Activated T-helper 17 cell treated with anti-CD3 and anti-CD28 coated beads, Interleukin-2, amount 50 U/mL, for 72 hours (primary cell): ENCODE results near the gene NCAN. TPM values are rescaled to one million over a fixed set of nuclear protein-coding genes. Genes with fewer than 3 reads are reported as not detected.
A peak's percentile ranks its signal among the peaks of the same experiment; 100 is the strongest.

Source experiments
- ATAC-seq: fragments of 150-1000 bp; cut with Tn5 transposase; replicated peaks from 2 replicates; pipeline ENCODE4 v1.10.0; 2021; ENCODE audit warnings: mild to moderate bottlenecking, moderate library complexity
- H3K27ac Mint-ChIP-seq: one replicate; pipeline ENCODE4 v1.8.0; 2022; ENCODE audit warnings: mixed read lengths
- H3K27me3 Mint-ChIP-seq: one replicate; pipeline ENCODE4 v1.8.0; 2022; ENCODE audit warnings: mixed read lengths
- H3K36me3 Mint-ChIP-seq: one replicate; pipeline ENCODE4 v1.8.0; 2022; ENCODE audit warnings: low read depth, mild to moderate bottlenecking, mixed read lengths
- H3K4me1 Mint-ChIP-seq: one replicate; pipeline ENCODE4 v1.8.0; 2022; ENCODE audit warnings: mixed read lengths
- H3K4me3 Mint-ChIP-seq: one replicate; pipeline ENCODE4 v1.8.0; 2022; ENCODE audit warnings: mild to moderate bottlenecking, mixed read lengths
- H3K9me3 Mint-ChIP-seq: one replicate; pipeline ENCODE4 v1.8.0; 2022; ENCODE audit warnings: mixed read lengths
- total RNA-seq, 2 donors: library from RNA; stranded (reverse); gene quantifications; one replicate each; pipeline ENCODE4 v1.2.3, GENCODE V29; 2022

The NCAN gene
- total RNA-seq, 2 donors from 2014 or later = not detected

DNA sequence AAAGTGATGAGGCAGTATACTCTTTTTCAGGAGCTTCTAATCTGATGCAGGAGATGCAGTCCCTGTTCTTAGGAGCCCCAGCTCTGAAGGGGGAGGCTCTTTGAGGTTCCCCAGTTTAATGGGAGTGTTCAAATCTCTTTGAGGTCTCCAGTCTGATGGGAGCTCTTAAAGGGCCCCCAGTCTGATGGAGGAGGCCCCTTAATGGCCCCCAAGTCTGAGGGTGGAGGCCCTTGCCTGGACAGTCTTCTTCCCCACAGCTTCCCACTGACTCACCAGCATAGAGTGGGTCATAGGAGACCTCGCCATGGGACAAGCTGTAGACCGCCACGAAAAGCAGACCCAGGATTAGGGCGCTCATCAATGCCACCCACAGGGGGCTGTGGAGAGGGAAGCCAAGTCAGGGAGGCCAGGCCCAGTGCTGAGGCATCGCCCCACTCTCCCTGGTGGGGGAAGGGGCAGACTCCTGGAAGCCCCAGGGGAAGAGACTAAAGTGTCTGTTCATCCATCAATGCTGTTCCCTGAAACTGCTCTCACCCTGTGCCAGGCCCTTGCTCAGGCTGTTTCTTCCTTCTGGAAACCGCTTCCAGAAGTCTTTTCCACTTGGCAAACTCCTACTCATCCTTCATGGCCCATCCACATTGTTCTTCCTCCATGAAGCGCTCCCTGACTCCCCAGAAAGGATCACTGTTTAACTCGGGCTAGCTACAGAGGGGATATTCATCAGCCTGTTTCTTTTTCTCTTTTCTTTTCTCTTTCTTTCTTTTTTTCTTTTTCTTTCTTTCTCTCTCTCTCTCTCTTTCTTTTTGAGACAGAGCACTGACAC, 59.2 kb downstream of the NCAN start:
- Mint-ChIP-seq H3K27me3 (peaks cover 9% of the 10 kb centered on the region), H3K9me3 (no peaks in the 10 kb centered on the region), H3K4me3 (no peak overlapping the region), H3K36me3 (peaks cover 4% of the 10 kb centered on the region), H3K4me1 (peaks cover 10% of the 10 kb centered on the region), H3K27ac (peak overlapping the region; percentile 3)
- ATAC-seq = no peak

DNA sequence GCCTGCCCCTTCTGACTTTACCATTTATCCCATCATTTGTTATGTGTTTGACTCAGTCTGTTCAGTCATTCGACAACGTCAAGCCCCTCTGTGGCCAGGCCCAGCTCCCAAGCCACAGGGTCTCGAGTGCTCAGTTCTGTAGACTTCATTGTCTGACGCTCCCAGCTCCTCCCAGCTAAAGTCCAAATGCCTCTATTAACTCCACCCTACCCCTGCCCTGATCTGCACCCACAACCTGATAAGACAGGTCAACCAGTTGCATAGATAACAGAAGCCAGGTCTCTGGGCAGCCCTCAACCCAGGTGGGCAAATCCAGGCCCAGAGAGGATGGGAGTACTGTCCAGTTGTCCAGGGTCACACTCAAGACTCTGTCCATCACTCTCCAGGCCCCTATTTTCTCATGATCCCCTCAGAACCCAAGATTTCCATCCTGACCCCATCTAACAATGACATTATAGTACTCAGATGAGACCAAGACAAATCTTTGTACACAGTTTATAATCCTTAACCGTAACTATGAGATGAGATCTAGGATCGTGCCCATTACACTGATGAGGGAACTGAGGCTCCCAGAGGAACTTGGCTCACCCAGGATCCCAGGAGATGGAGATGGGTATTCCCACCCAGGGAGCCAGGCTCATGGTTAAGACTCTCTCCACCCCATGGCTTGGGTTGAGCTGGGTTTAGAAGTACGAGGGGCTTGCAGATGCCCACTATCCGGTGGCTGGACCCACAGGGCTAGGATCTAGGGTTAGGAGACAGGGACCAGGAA, 60.3 kb downstream of the NCAN start:
- ATAC-seq = no peak
- Mint-ChIP-seq H3K36me3 (peaks cover 14% of the 10 kb centered on the region), H3K4me3 (no peak overlapping the region), H3K27me3 (peaks cover 9% of the 10 kb centered on the region), H3K4me1 (peaks cover 10% of the 10 kb centered on the region), H3K9me3 (no peaks in the 10 kb centered on the region), H3K27ac (peak overlapping the region; percentile 3)

- ATAC-seq = no peak
- H3K4me3 Mint-ChIP-seq = no peak overlapping the region
- H3K4me1 Mint-ChIP-seq = peaks cover 10% of the 10 kb centered on the region
- H3K27ac Mint-ChIP-seq = no peak overlapping the region
- peaks cover 9% of the 10 kb centered on the region for H3K27me3 Mint-ChIP-seq
- H3K9me3 Mint-ChIP-seq = no peaks in the 10 kb centered on the region
- H3K36me3 Mint-ChIP-seq = peaks cover 31% of the 10 kb centered on the region
Measured at GRCh38 chr19:19274146-19274545, 62.4 kb downstream of the NCAN start.

GRCh38 chr19:19274716-19275565, 63.2 kb downstream of the NCAN start:
- Mint-ChIP-seq H3K4me1 (peaks cover 10% of the 10 kb centered on the region), H3K9me3 (no peaks in the 10 kb centered on the region), H3K27me3 (peaks cover 9% of the 10 kb centered on the region), H3K4me3 (no peak overlapping the region), H3K36me3 (peaks cover 37% of the 10 kb centered on the region), H3K27ac (no peak overlapping the region)
- ATAC-seq = no peak

- Mint-ChIP-seq H3K4me1 (peaks cover 10% of the 10 kb centered on the region), H3K27me3 (peaks cover 9% of the 10 kb centered on the region), H3K4me3 (no peak overlapping the region), H3K27ac (no peak overlapping the region), H3K9me3 (no peaks in the 10 kb centered on the region), H3K36me3 (peaks cover 51% of the 10 kb centered on the region)
- no peak for ATAC-seq
Measured at GRCh38 chr19:19276386-19276785, 64.6 kb downstream of the NCAN start.

GRCh38 chr19:19276851-19277250, 65.1 kb downstream of the NCAN start:
- peaks cover 10% of the 10 kb centered on the region for H3K4me1 Mint-ChIP-seq
- H3K4me3 Mint-ChIP-seq = no peak overlapping the region
- no peaks in the 10 kb centered on the region for H3K9me3 Mint-ChIP-seq
- peaks cover 9% of the 10 kb centered on the region for H3K27me3 Mint-ChIP-seq
- no peak for ATAC-seq
- H3K27ac Mint-ChIP-seq = no peak overlapping the region
- H3K36me3 Mint-ChIP-seq = peaks cover 56% of the 10 kb centered on the region

DNA sequence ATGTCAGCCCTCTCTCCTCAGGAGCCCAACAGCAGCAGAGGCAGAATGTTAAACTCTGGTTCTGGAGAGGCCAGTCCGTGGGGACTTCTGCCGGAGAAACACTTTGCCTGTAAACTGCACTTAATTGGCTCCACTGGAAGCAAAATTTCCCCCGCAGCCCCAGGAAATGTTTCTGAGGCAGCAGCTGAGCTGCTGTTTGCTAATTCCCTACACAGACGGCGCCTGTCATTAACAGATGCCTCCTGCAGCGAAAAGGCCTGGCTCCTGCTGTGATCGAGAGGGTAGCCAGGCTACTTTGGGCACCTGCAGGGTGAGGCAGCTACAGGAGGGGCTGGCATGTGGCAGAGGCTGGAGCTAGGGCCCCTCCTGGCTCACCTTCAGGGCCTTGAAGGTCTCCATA, 66.6 kb downstream of the NCAN start:
- no peaks in the 10 kb centered on the region for H3K9me3 Mint-ChIP-seq
- no peak overlapping the region for H3K27ac Mint-ChIP-seq
- H3K36me3 Mint-ChIP-seq = peaks cover 70% of the 10 kb centered on the region
- no peak overlapping the region for H3K4me3 Mint-ChIP-seq
- no peak for ATAC-seq
- peaks cover 9% of the 10 kb centered on the region for H3K27me3 Mint-ChIP-seq
- peaks cover 9% of the 10 kb centered on the region for H3K4me1 Mint-ChIP-seq

GRCh38 chr19:19279062-19279612, 67.4 kb downstream of the NCAN start:
- no peaks in the 10 kb centered on the region for H3K9me3 Mint-ChIP-seq
- H3K27me3 Mint-ChIP-seq = peaks cover under 1% of the 10 kb centered on the region
- peaks cover 1% of the 10 kb centered on the region for H3K4me1 Mint-ChIP-seq
- no peak overlapping the region for H3K4me3 Mint-ChIP-seq
- peaks cover 78% of the 10 kb centered on the region for H3K36me3 Mint-ChIP-seq
- ATAC-seq = no peak
- H3K27ac Mint-ChIP-seq = no peak overlapping the region

DNA sequence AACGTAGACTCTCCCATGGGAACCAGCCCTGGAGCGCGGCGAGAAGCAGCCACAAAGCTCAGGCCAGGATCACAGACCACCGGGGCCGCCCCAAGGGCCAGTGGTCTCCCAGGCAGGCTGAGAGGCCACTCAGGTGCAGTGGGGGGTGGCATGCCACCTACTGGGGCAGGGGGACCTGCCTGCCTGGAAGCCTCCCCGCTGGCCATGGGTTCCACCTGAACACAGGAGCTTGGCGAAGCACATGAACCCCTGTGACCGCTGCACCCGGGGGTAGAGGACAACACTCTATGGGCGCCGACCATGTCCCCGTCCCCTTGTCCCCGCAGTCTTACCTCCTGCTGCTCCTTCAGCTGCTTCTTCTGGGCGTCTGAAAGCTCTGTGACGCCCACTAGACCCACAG, 68.1 kb downstream of the NCAN start:
- ATAC-seq = no peak
- Mint-ChIP-seq H3K27ac (no peak overlapping the region), H3K27me3 (no peaks in the 10 kb centered on the region), H3K36me3 (peaks cover 85% of the 10 kb centered on the region), H3K4me3 (no peak overlapping the region), H3K4me1 (no peaks in the 10 kb centered on the region), H3K9me3 (no peaks in the 10 kb centered on the region)

DNA sequence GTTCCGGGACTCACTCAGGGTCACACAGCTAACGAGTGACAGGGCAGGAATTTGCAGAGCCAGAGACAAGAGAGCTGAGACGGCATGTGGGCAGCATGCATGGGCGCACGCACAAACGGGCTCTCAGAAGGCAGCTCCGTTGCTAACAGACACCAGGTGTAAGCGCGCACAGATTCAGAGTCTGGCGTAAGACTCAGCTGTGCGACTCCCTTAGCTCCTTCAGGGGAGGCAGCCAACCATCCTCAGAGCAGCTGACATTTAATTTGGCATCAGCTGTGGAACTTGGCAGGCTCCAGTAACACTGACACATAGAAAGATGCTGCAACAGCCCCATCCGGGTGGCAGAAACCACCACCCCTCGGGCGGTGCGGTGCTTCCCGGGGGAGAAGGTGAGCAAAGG, 68.8 kb downstream of the NCAN start:
- Mint-ChIP-seq H3K27ac (no peak overlapping the region), H3K27me3 (no peaks in the 10 kb centered on the region), H3K36me3 (peaks cover 90% of the 10 kb centered on the region), H3K9me3 (no peaks in the 10 kb centered on the region), H3K4me3 (no peak overlapping the region), H3K4me1 (no peaks in the 10 kb centered on the region)
- no peak for ATAC-seq

- H3K27me3 Mint-ChIP-seq = no peaks in the 10 kb centered on the region
- peaks cover 87% of the 10 kb centered on the region for H3K36me3 Mint-ChIP-seq
- H3K4me3 Mint-ChIP-seq = no peak overlapping the region
- no peaks in the 10 kb centered on the region for H3K9me3 Mint-ChIP-seq
- no peak overlapping the region for H3K27ac Mint-ChIP-seq
- no peak for ATAC-seq
- no peaks in the 10 kb centered on the region for H3K4me1 Mint-ChIP-seq
Measured at GRCh38 chr19:19285686-19286085, 73.9 kb downstream of the NCAN start.

DNA sequence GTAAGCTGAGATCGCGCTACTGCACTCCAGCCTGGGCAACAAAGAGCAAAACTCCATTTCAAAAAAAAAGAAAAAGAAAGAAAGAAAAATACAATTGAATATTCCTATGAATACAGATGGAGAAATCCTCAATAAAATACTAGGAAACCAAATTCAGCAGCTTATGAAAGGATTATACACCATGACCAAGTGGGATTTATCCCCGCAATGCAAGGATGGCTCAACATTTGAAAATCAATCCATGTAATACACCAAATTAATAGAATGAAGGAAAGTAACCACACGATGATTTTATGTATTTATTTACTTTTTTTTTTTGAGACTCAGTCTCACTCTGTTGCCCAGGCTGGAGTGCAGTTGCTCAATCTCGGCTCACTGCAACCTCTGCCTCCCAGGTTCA, 80.8 kb downstream of the NCAN start:
- Mint-ChIP-seq H3K4me3 (no peak overlapping the region), H3K27me3 (no peaks in the 10 kb centered on the region), H3K27ac (no peak overlapping the region), H3K36me3 (peaks cover 88% of the 10 kb centered on the region), H3K4me1 (no peaks in the 10 kb centered on the region), H3K9me3 (no peaks in the 10 kb centered on the region)
- ATAC-seq = no peak

DNA sequence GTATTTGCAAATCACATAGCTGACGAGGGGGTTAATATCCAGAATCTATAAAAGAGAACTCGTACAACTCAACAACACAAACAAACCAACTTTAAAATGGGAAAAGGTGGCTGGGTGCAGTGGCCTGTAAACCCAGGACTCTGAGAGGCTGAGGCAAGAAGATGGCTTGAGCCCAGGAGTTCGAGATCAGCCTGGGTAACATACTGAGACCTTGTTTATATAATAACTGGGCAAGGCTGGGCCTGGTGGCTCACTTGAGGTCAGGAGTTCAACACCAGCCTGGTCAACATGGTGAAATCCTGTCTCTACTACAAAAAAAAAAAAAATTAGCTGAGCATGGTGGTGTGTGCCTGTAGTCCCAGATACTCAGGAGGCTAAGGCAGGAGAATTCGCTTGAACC, 83.2 kb downstream of the NCAN start:
- peaks cover 78% of the 10 kb centered on the region for H3K36me3 Mint-ChIP-seq
- no peaks in the 10 kb centered on the region for H3K9me3 Mint-ChIP-seq
- H3K27me3 Mint-ChIP-seq = no peaks in the 10 kb centered on the region
- H3K4me3 Mint-ChIP-seq = no peak overlapping the region
- no peak for ATAC-seq
- no peaks in the 10 kb centered on the region for H3K4me1 Mint-ChIP-seq
- no peak overlapping the region for H3K27ac Mint-ChIP-seq

DNA sequence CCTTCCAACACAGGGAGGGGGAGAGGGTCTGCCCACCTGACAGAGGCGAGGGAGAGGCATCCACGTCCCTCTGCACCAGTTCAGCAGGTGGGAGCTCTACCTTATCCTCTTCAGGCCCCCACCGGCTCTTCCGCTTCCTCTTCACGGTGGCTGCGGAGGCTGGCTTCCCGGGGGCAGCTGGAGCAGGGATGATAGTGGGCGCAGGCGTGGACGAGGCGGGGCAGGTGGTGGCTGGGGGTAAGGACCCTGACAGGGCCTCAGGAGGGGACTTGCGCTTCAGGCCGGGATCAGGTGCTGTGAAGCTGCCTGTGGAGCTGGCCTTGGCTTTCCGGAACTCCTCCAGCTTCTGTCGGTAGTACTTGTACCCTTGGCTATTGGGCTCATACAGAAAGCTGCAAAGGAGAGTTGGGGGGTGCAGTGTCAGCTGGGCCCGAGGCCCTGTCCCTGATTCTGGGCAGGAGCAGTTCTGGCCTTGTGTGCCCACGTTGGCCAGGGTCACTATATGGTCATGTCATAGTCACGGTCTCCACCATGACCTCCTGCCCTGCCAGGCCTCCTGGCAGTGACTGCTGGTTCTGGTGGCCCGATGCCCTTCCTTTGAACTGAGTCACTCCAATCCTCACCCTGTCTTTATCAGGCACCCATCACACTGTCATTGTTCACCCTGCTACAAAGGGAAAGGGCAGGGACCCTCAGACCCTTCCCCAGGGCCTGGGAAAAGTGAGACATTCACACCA, 85.4 kb downstream of the NCAN start:
- no peak for ATAC-seq
- Mint-ChIP-seq H3K9me3 (no peaks in the 10 kb centered on the region), H3K4me3 (no peak overlapping the region), H3K36me3 (peaks cover 68% of the 10 kb centered on the region), H3K27ac (no peak overlapping the region), H3K27me3 (no peaks in the 10 kb centered on the region), H3K4me1 (no peaks in the 10 kb centered on the region)
